HCT116 (cell line): ENCODE results near the gene CYREN. TPM values are rescaled to one million over a fixed set of nuclear protein-coding genes. Genes with fewer than 3 reads are reported as not detected.

Experiments used
- ATAC-seq: fragments of 200-7000 bp; cut with Tn5 transposase; 2 replicates; pipeline ENCODE4 v1.9.1; 2020; ENCODE audit warnings: mild to moderate bottlenecking, moderate library complexity
- BruUV-seq: library from RNA; stranded (reverse); fragments of 400-500 nt; replicated peaks from 2 replicates; lab custom pipeline; 2021; lab: Mats Ljungman, UMichigan
- CTCF ChIA-PET: fragments of 300-600 bp; sonication (Branson Sonifier 250); formaldehyde crosslinking; loops from one replicate; lab custom pipeline; 2021; ENCODE audit warnings: antibody characterized with exemption; lab: Charles Lee
- POLR2A ChIA-PET: fragments of 300-600, 350-600 bp; sonication (Branson Sonifier 250); formaldehyde crosslinking; loops from one replicate; lab custom pipeline; 2021; ENCODE audit warnings: antibody characterized with exemption; lab: Charles Lee
- RAD21 ChIA-PET, 2 experiments: fragments of 300-600 bp; sonication (Branson Sonifier 250); formaldehyde crosslinking; loops; one replicate each; lab custom pipeline; 2023; ENCODE audit warnings: low total read pairs in 2 of 2; ENCODE audit not compliant: uncharacterized antibody in 2 of 2, unreplicated experiment in 2 of 2, low non-redundant PET in 1 of 2; lab: Charles Lee
- DNase-seq: peaks from one replicate; pipeline ENCODE4 v3.0.0-alpha.2; 2010; ENCODE audit warnings: low read depth, low spot score
- H2AFZ ChIP-seq: fragments of 200-600 bp; shearing (Covaris generic), sonication (generic); 2 replicates; pipeline ENCODE4 v1.6.1; 2017; ENCODE audit warnings: low read depth, mixed run types, mixed read lengths, antibody characterized with exemption, low read length; ENCODE audit not compliant: poor library complexity, severe bottlenecking
- H3K27ac ChIP-seq: 2 replicates; pipeline ENCODE4 v1.5.1; 2012; ENCODE audit warnings: low read depth, low read length
- H3K27me3 ChIP-seq: fragments of 200-600 bp; sonication (generic); 2 replicates; pipeline ENCODE4 v1.6.1; 2016; ENCODE audit warnings: mixed run types, low read length, mixed read lengths; ENCODE audit not compliant: insufficient read depth
- H3K36me3 ChIP-seq, 2 experiments: fragments of 200-500 bp in 1 of 2; fragments of 200-600 bp in 1 of 2; sonication (Bioruptor generic) in 1 of 2; sonication (generic) in 1 of 2; 2 replicates each; pipeline versions ENCODE4 v1.5.1 to v1.6.1; 2014 to 2016; ENCODE audit warnings: low read length in 2 of 2, inconsistent platforms in 1 of 2, mixed read lengths in 1 of 2, mixed run types in 1 of 2; ENCODE audit not compliant: insufficient read depth in 2 of 2, control insufficient read depth in 1 of 2
- H3K4me1 ChIP-seq, 2 experiments: fragments of 200-600 bp in 1 of 2; sonication (generic) in 1 of 2; 2 replicates each; pipeline versions ENCODE4 v1.5.1 to v1.6.1; 2012 to 2017; ENCODE audit warnings: low read length in 2 of 2, inconsistent platforms in 1 of 2, mild to moderate bottlenecking in 1 of 2, mixed read lengths in 1 of 2, mixed run types in 1 of 2, moderate library complexity in 1 of 2; ENCODE audit not compliant: insufficient read depth in 2 of 2, control insufficient read depth in 1 of 2
- H3K4me2 ChIP-seq: fragments of 200-600 bp; sonication (generic); 2 replicates; pipeline ENCODE4 v1.6.1; 2017; ENCODE audit warnings: mixed run types, low read length, mixed read lengths
- H3K4me3 ChIP-seq, 2 experiments: fragments of 200-600 bp in 1 of 2; sonication (generic) in 1 of 2; replicated peaks in 1 of 2; 2 replicates each; pipeline ENCODE4 v1.5.1; 2011 to 2016; ENCODE audit warnings: low read length in 2 of 2, control low read depth in 1 of 2, low read depth in 1 of 2, mild to moderate bottlenecking in 1 of 2, mixed read lengths in 1 of 2, mixed run types in 1 of 2
- H3K79me2 ChIP-seq: fragments of 200-600 bp; sonication (generic); 2 replicates; pipeline ENCODE4 v1.6.1; 2017; ENCODE audit warnings: mild to moderate bottlenecking, mixed run types, low read length, moderate library complexity, mixed read lengths; ENCODE audit not compliant: insufficient read depth
- H3K9ac ChIP-seq: fragments of 200-600 bp; sonication (generic); 2 replicates; pipeline ENCODE4 v1.6.1; 2016; ENCODE audit warnings: low read length, mixed read lengths
- H3K9me2 ChIP-seq: fragments of 200-600 bp; sonication (generic), shearing (Covaris generic); 2 replicates; pipeline ENCODE4 v1.6.1; 2017; ENCODE audit warnings: mixed run types, mild to moderate bottlenecking, moderate library complexity; ENCODE audit not compliant: insufficient read depth
- H3K9me3 ChIP-seq, 2 experiments: fragments of 200-500 bp in 1 of 2; fragments of 200-600 bp in 1 of 2; sonication (Bioruptor generic) in 1 of 2; sonication (generic) in 1 of 2; 2 replicates each; pipeline ENCODE4 v1.6.1; 2014 to 2017; ENCODE audit warnings: low read length in 2 of 2, mixed read lengths in 2 of 2, inconsistent platforms in 1 of 2, low read depth in 1 of 2, mild to moderate bottlenecking in 1 of 2, mixed run types in 1 of 2, moderate library complexity in 1 of 2; ENCODE audit not compliant: control insufficient read depth in 1 of 2, insufficient read depth in 1 of 2
- H4K20me1 ChIP-seq: fragments of 200-600 bp; sonication (generic), shearing (Covaris generic); 2 replicates; pipeline ENCODE4 v1.6.1; 2017; ENCODE audit warnings: mixed run types, mild to moderate bottlenecking, moderate library complexity; ENCODE audit not compliant: insufficient read depth
- CEBPB ChIP-seq: IDR thresholded peaks from 2 replicates; pipeline ENCODE4 v1.6.1; 2012; ENCODE audit warnings: low read depth
- EGR1 ChIP-seq: IDR thresholded peaks from 2 replicates; pipeline ENCODE4 v1.6.1; 2012; ENCODE audit warnings: low read depth
- ELF1 ChIP-seq: IDR thresholded peaks from 2 replicates; pipeline ENCODE4 v1.6.1; 2012; ENCODE audit warnings: low read depth, borderline replicate concordance
- EZH2phosphoT487 ChIP-seq: fragments of 200-600 bp; IDR thresholded peaks from 2 replicates; pipeline ENCODE4 v1.6.1; 2018; ENCODE audit warnings: antibody characterized with exemption, borderline replicate concordance
- FOSL1 ChIP-seq: IDR thresholded peaks from 2 replicates; pipeline ENCODE4 v1.6.1; 2012; ENCODE audit warnings: low read depth
- JUND ChIP-seq: IDR thresholded peaks from 2 replicates; pipeline ENCODE4 v1.6.1; 2012
- POLR2A ChIP-seq: IDR thresholded peaks from 2 replicates; pipeline ENCODE4 v1.7.0; 2011; ENCODE audit warnings: borderline replicate concordance; ENCODE audit not compliant: insufficient read depth, insufficient read length; ENCODE audit errors: extremely low read depth
- POLR2AphosphoS5 ChIP-seq: IDR thresholded peaks from 2 replicates; pipeline ENCODE4 v1.6.1; 2011; ENCODE audit warnings: mild to moderate bottlenecking, low read depth, low read length, moderate library complexity
- SIN3A ChIP-seq: IDR thresholded peaks from 2 replicates; pipeline ENCODE4 v1.6.1; 2012; ENCODE audit warnings: low read depth
- SP1 ChIP-seq: IDR thresholded peaks from 2 replicates; pipeline ENCODE4 v1.6.1; 2012; ENCODE audit warnings: low read depth
- TCF7L2 ChIP-seq: IDR thresholded peaks from 2 replicates; pipeline ENCODE4 v1.7.0; 2011; ENCODE audit warnings: borderline replicate concordance, inconsistent platforms; ENCODE audit not compliant: insufficient read depth, insufficient read length; ENCODE audit errors: extremely low read depth
- ZBTB33 ChIP-seq: IDR thresholded peaks from 2 replicates; pipeline ENCODE4 v1.6.1; 2011; ENCODE audit warnings: mild to moderate bottlenecking, low read length, moderate library complexity; ENCODE audit not compliant: insufficient replicate concordance; ENCODE audit errors: extremely low read depth
- ZFX ChIP-seq: fragments of 450-650 bp; IDR thresholded peaks from 2 replicates; pipeline ENCODE4 v1.6.1; 2017
- ZNF274 ChIP-seq: fragments of 200-500 bp; sonication (Bioruptor generic); IDR thresholded peaks from 2 replicates; pipeline ENCODE4 v1.6.1; 2014; ENCODE audit warnings: mild to moderate bottlenecking, low read depth, low read length, inconsistent platforms
- intact Hi-C: fragments of 100-400 bp; cut with micrococcal nuclease; formaldehyde crosslinking; loops from 2 replicates; pipeline ENCODE4 v1.10.0; 2022
- total RNA-seq: library from RNA; stranded (reverse); gene quantifications from one replicate; pipeline ENCODE4 v1.2.1, GENCODE V29; 2021; ENCODE audit not compliant: unreplicated experiment

Gene CYREN
- total RNA-seq, 1 experiment from 2014 or later, result 54.5 TPM

- Histone ChIP-seq H3K4me3 (no peak overlapping the region), H3K9ac (no peak overlapping the region), H2AFZ (no peak overlapping the region), H3K79me2 (no peaks in the 10 kb centered on the region), H3K27ac (no peak overlapping the region), H3K4me2 (no peak overlapping the region), H3K4me1 (no peaks in the 10 kb centered on the region), H3K9me3 (no peaks in the 10 kb centered on the region), H4K20me1 (no peaks in the 10 kb centered on the region), H3K9me2 (no peaks in the 10 kb centered on the region), H3K27me3 (no peaks in the 10 kb centered on the region), H3K36me3 (no peaks in the 10 kb centered on the region)
- no TSS peak for BruUV-seq
- POLR2A ChIA-PET, result no interaction called here
- no peak for DNase-seq
- CTCF ChIA-PET, result no interaction called here
- RAD21 ChIA-PET, result no interaction called here
- intact Hi-C loops, result no loop called here
- TF ChIP-seq EGR1, result no peak
- TF ChIP-seq EZH2phosphoT487, result no peak
- no peak for TF ChIP-seq POLR2AphosphoS5
- no peak for TF ChIP-seq ZFX
- no peak for TF ChIP-seq JUND
- no peak for TF ChIP-seq ZNF274
- no peak for TF ChIP-seq ZBTB33
- no peak for TF ChIP-seq SIN3A
- no peak for TF ChIP-seq FOSL1
- no peak for TF ChIP-seq CEBPB
- no peak for TF ChIP-seq TCF7L2
- TF ChIP-seq ELF1, result no peak
- no peak for TF ChIP-seq SP1
- no peak for TF ChIP-seq POLR2A
- ATAC-seq, result no peak
Measured at GRCh38 chr7:135189961-135190360, 19.5 kb upstream of the CYREN start.
